Neural cell (in vitro differentiated cells): Measurements from ENCODE around the gene ACVR1C. TPM values are rescaled to one million over a fixed set of nuclear protein-coding genes. Genes with fewer than 3 reads are reported as not detected.
"Not testable (repeated sequence)": the region's sequence is repeated elsewhere in the genome, so short reads cannot be mapped to it uniquely, and the experiment has no call there.

Experiments used
- H2AFZ ChIP-seq: fragments of 200-600, 300-800 bp; sonication (generic), shearing (Covaris generic); 2 replicates; pipeline ENCODE4 v1.6.0; 2014; ENCODE audit warnings: low read depth, mild to moderate bottlenecking, antibody characterized with exemption, low read length, moderate library complexity
- H3F3A ChIP-seq: fragments of 200-600 bp; shearing (Covaris generic); 2 replicates; pipeline ENCODE4 v1.6.1; 2016; ENCODE audit warnings: mild to moderate bottlenecking, moderate library complexity, mixed read lengths, antibody characterized with exemption, low read length; ENCODE audit not compliant: insufficient read depth, poor library complexity, severe bottlenecking
- H3K27ac ChIP-seq: fragments of 200-600, 300-800 bp; sonication (generic), shearing (Covaris generic); 2 replicates; pipeline ENCODE4 v1.5.1; 2014; ENCODE audit warnings: mild to moderate bottlenecking, low read length, moderate library complexity
- H3K27me3 ChIP-seq: fragments of 300-800, 200-600 bp; sonication (generic), shearing (Covaris generic); 2 replicates; pipeline ENCODE4 v1.6.0; 2014; ENCODE audit warnings: mild to moderate bottlenecking, low read depth, low read length, moderate library complexity; ENCODE audit not compliant: insufficient read depth
- H3K36me3 ChIP-seq: fragments of 300-800, 200-600 bp; sonication (generic), shearing (Covaris generic); 2 replicates; pipeline ENCODE4 v1.5.1; 2014; ENCODE audit warnings: mild to moderate bottlenecking, antibody characterized with exemption, low read length, moderate library complexity; ENCODE audit not compliant: insufficient read depth
- H3K4me2 ChIP-seq: fragments of 300-800, 200-600 bp; sonication (generic), shearing (Covaris generic); 2 replicates; pipeline ENCODE4 v1.6.0; 2014; ENCODE audit warnings: mild to moderate bottlenecking, low read length
- H3K4me3 ChIP-seq: fragments of 300-800, 200-600 bp; sonication (generic), shearing (Covaris generic); 2 replicates; pipeline ENCODE4 v1.5.1; 2014; ENCODE audit warnings: mild to moderate bottlenecking, low read length, moderate library complexity
- H3K79me2 ChIP-seq: fragments of 200-600 bp; shearing (Covaris generic); replicated peaks from 2 replicates; pipeline ENCODE4 v1.6.0; 2014; ENCODE audit warnings: mild to moderate bottlenecking, low read length, moderate library complexity; ENCODE audit not compliant: insufficient read depth
- H3K9ac ChIP-seq: fragments of 300-800, 200-600 bp; sonication (generic), shearing (Covaris generic); 2 replicates; pipeline ENCODE4 v1.6.1; 2016; ENCODE audit warnings: mild to moderate bottlenecking, low read length, mixed read lengths
- H3K9me2 ChIP-seq: fragments of 200-600 bp; shearing (Covaris generic); 2 replicates; pipeline ENCODE4 v1.6.1; 2016; ENCODE audit warnings: mild to moderate bottlenecking, low read length, mixed read lengths; ENCODE audit not compliant: insufficient read depth
- H3K9me3 ChIP-seq: fragments of 200-600, 300-800 bp; sonication (generic), shearing (Covaris generic); 2 replicates; pipeline ENCODE4 v1.6.1; 2016; ENCODE audit warnings: mild to moderate bottlenecking, mixed run types, low read length, moderate library complexity, mixed read lengths
- H4K20me1 ChIP-seq: fragments of 200-600 bp; shearing (Covaris generic); 2 replicates; pipeline ENCODE4 v1.6.1; 2016; ENCODE audit warnings: mild to moderate bottlenecking, mixed run types; ENCODE audit not compliant: insufficient read depth
- CTCF ChIP-seq: fragments of 450-650 bp; IDR thresholded peaks from 2 replicates; pipeline ENCODE4 v1.5.1; 2014; ENCODE audit warnings: antibody characterized with exemption, mild to moderate bottlenecking, moderate library complexity; ENCODE audit not compliant: poor library complexity, severe bottlenecking
- EP300 ChIP-seq: fragments of 450-650 bp; conservative IDR thresholded peaks from 2 replicates; pipeline ENCODE4 v1.6.1; 2014; ENCODE audit warnings: antibody characterized with exemption, mild to moderate bottlenecking, moderate library complexity; ENCODE audit not compliant: poor library complexity, severe bottlenecking
- MXI1 ChIP-seq: fragments of 450-650 bp; conservative IDR thresholded peaks from 2 replicates; pipeline ENCODE4 v1.6.1; 2014; ENCODE audit warnings: antibody characterized with exemption, mild to moderate bottlenecking; ENCODE audit not compliant: poor library complexity, severe bottlenecking
- POLR2AphosphoS5 ChIP-seq: IDR thresholded peaks from 2 replicates; pipeline ENCODE4 v1.6.1; 2012
- REST ChIP-seq: IDR thresholded peaks from 2 replicates; pipeline ENCODE4 v1.6.1; 2012; ENCODE audit warnings: borderline replicate concordance
- SMC3 ChIP-seq: fragments of 450-650 bp; conservative IDR thresholded peaks from 2 replicates; pipeline ENCODE4 v1.6.1; 2014; ENCODE audit warnings: antibody characterized with exemption, mild to moderate bottlenecking, moderate library complexity; ENCODE audit not compliant: poor library complexity
- TAF1 ChIP-seq: IDR thresholded peaks from 2 replicates; pipeline ENCODE4 v1.6.1; 2012; ENCODE audit warnings: low read depth
- polyA plus RNA-seq: library from polyadenylated mRNA; depleted of rRNA; stranded (reverse); fragments of >200 nt; gene quantifications from 2 replicates; pipeline ENCODE4 v1.2.3, GENCODE V29; 2014

ACVR1C gene
- polyA plus RNA-seq, 1 donor from 2014 or later, result 0.26 TPM

GRCh38 chr2:157572725-157573124, 55.9 kb downstream of the ACVR1C start:
- no peak overlapping the region for H3K9ac ChIP-seq
- no peaks in the 10 kb centered on the region for H3K36me3 ChIP-seq
- no peak overlapping the region for H3K4me2 ChIP-seq
- no peaks in the 10 kb centered on the region for H4K20me1 ChIP-seq
- TF ChIP-seq MXI1 (no peak), CTCF (peak; percentile 46), REST (no peak), TAF1 (no peak), POLR2AphosphoS5 (no peak), EP300 (no peak), SMC3 (peak; percentile 16)
- no peaks in the 10 kb centered on the region for H3K9me2 ChIP-seq
- H3F3A ChIP-seq, result no peaks in the 10 kb centered on the region
- no peaks in the 10 kb centered on the region for H3K9me3 ChIP-seq
- H2AFZ ChIP-seq, result no peak overlapping the region
- H3K4me3 ChIP-seq, result no peak overlapping the region
- H3K27me3 ChIP-seq, result no peaks in the 10 kb centered on the region
- no peak overlapping the region for H3K27ac ChIP-seq
- H3K79me2 ChIP-seq, result no peaks in the 10 kb centered on the region

- not testable (repeated sequence) for H3K4me2 ChIP-seq, H2AFZ ChIP-seq, H3K36me3 ChIP-seq
These were observed 62.0 kb downstream of the ACVR1C start for GRCh38 chr2:157566623-157567022.

GRCh38 chr2:157566113-157566512, 62.6 kb downstream of the ACVR1C start:
- H3K9me2 ChIP-seq, H3K4me2 ChIP-seq, H3K27me3 ChIP-seq, H3K79me2 ChIP-seq, H3K9me3 ChIP-seq, H2AFZ ChIP-seq, H3F3A ChIP-seq, H3K36me3 ChIP-seq, H3K27ac ChIP-seq, H3K4me3 ChIP-seq, H3K9ac ChIP-seq, H4K20me1 ChIP-seq: not testable (repeated sequence)

More at GRCh38 chr2:157566623-157567022, 62.0 kb downstream of the ACVR1C start:
- H4K20me1 ChIP-seq, H3K27ac ChIP-seq, H3K9me2 ChIP-seq, H3K4me3 ChIP-seq, H3F3A ChIP-seq, H3K27me3 ChIP-seq, H3K9ac ChIP-seq, H3K79me2 ChIP-seq, H3K9me3 ChIP-seq: not testable (repeated sequence)
